Measurements from ENCODE around the gene GHDC.

DNA sequence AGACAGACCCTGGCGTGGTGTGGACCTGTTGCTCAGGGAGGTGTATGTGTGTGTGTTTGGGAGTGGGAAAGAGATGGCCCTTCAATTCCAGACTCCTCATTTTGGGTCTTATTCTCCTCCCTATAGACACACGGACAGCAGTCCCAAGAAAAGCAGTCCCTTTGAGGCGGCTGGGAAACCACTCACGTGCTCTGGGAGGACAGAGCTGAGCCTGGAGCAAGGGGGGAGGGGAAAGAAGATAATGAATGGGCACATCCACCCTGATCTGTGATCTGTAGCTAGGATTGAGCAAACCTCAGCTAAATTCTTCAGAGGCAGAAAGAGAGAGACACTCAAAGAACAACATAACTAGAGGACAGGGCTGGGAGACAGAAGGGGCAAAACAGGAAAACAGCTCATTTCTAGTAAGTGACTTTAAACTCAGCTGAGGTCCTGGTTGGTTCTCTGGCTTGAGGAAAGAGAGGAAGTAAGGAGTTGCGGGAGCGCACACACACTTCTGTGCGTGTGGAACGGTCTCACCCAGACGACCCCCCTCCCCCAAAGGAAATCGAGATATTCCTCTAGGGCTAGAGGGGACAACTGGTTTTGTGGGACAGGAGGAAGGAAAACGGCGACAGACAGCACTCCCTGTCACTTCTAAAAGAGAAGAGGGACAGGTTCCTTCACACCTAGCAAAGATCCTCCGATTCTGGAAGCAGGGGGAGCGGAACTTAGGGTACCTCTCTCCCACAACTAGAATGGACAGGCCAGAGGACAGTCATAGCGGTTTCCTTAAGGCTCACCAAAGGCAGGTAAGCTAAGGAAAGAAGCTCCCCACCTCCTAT is 40.2 kb downstream of the GHDC start:
- TF ChIP-seq POLR2AphosphoS5 (IDR thresholded peaks at IDR 0.05) = no peak
- TF ChIP-seq, protein P1, sequence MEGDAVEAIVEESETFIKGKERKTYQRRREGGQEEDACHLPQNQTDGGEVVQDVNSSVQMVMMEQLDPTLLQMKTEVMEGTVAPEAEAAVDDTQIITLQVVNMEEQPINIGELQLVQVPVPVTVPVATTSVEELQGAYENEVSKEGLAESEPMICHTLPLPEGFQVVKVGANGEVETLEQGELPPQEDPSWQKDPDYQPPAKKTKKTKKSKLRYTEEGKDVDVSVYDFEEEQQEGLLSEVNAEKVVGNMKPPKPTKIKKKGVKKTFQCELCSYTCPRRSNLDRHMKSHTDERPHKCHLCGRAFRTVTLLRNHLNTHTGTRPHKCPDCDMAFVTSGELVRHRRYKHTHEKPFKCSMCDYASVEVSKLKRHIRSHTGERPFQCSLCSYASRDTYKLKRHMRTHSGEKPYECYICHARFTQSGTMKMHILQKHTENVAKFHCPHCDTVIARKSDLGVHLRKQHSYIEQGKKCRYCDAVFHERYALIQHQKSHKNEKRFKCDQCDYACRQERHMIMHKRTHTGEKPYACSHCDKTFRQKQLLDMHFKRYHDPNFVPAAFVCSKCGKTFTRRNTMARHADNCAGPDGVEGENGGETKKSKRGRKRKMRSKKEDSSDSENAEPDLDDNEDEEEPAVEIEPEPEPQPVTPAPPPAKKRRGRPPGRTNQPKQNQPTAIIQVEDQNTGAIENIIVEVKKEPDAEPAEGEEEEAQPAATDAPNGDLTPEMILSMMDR (IDR thresholded peaks at IDR 0.05) = no peak
